Retinal pigment epithelial cell (primary cell): ENCODE measurements around the gene TXNDC5.
"Not testable (repeated sequence)": the region's sequence is repeated elsewhere in the genome, so short reads cannot be mapped to it uniquely, and the experiment has no call there.

Source experiments
- DNase-seq: peaks from one replicate; pipeline ENCODE4 v3.0.0-alpha.2; 2010; ENCODE audit warnings: low read depth
- H3K4me3 ChIP-seq: 2 replicates; pipeline ENCODE4 v1.5.1; 2011; ENCODE audit warnings: mild to moderate bottlenecking, low read length, control low read depth, moderate library complexity
- CTCF ChIP-seq: conservative IDR thresholded peaks from 2 replicates; pipeline ENCODE4 v1.5.1; 2011; ENCODE audit warnings: low read depth, low read length, control low read depth, inconsistent platforms

TXNDC5 gene

DNA sequence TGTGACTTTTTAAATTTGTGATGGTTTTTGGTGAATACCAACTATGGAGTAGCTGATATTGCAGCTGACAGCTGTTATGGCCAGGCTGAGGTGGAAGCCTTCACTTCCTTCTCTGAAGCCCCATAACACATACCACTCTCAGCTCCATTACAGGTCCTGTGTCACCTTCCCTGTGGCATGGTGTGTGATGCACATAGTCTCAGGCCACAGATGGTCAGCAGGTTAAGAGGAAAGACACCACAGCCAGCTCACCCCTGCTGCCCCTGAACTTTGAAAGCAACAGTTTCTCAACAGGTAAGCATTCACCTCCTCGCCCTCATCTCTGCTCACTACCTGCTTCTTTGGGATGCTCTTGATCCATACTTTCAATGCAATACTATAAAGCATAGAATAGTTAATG is 7.7 kb downstream of the TXNDC5 start:
- no peak for TF ChIP-seq CTCF
- H3K4me3 ChIP-seq: no peak overlapping the region
- DNase-seq: no peak

- no peak for DNase-seq
- TF ChIP-seq CTCF: no peak
- no peak overlapping the region for H3K4me3 ChIP-seq
Measured at GRCh38 chr6:7902221-7902620, 8.4 kb downstream of the TXNDC5 start.

DNA sequence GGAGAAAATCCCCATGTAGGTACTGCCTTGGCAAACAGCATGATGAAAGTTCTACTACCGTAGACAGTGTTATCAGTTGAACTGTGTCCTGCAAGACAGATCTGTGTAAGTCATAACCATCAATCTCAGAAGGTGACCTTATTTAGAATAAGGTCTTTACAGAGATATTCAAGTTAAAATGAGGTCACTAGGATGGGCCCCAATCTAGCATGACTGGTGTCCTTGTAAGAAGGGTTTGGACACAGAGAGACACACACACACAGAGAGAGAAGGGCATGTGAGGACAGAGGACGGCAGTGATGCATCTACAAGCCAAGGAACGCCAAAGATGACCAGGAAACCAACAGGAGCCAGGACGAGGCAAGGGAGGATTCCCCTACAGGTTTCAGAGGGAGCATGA is 8.8 kb downstream of the TXNDC5 start:
- H3K4me3 ChIP-seq: no peak overlapping the region
- no peak for TF ChIP-seq CTCF
- no peak for DNase-seq

- no peak overlapping the region for H3K4me3 ChIP-seq
- no peak for DNase-seq
- no peak for TF ChIP-seq CTCF
Measured at GRCh38 chr6:7901056-7901455, 9.5 kb downstream of the TXNDC5 start.

DNA sequence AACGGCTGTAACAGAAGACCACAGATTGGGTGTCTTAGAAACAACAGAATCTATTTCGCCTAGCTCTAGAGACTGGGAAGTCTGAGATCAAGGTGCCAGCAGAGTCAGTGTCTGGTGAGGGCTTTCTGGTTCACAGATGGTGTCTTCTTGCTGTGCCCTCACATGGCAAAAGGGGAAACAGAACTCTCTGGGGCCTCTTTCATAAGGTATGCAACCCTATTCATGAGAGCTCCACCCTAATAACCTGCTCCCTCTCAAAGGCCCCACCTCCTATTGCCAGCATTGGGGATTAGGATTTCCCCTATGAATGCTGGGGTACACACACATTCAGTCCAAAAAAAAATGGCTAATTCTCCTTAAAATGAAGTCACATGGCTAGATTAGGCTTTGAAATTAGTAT is 10.0 kb downstream of the TXNDC5 start:
- TF ChIP-seq CTCF: no peak
- no peak overlapping the region for H3K4me3 ChIP-seq
- no peak for DNase-seq

DNA sequence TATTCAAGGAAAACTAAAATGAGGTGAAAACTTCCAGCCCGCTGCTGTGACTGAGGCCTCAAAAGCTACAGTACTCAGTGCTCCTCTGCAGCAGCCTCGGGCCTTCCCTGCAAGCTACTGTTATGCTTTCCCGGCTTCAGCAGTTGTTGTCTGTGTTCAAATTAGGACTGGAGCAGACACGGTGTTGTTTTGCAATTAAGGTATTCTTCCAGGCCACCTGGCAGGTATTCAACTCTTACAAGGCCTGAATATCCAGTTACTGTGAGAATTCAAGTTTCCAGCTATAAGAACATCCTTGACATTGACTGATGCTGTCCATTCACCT is 10.7 kb downstream of the TXNDC5 start:
- no peak for DNase-seq
- H3K4me3 ChIP-seq: no peak overlapping the region
- TF ChIP-seq CTCF: no peak

- TF ChIP-seq CTCF: peak; percentile 5
- no peak for DNase-seq
- no peak overlapping the region for H3K4me3 ChIP-seq
Measured at GRCh38 chr6:7899101-7899888, 11.3 kb downstream of the TXNDC5 start.

GRCh38 chr6:7898193-7898586 is 12.4 kb downstream of the TXNDC5 start:
- not testable (repeated sequence) for H3K4me3 ChIP-seq, DNase-seq
